Colon (tissue), 2 donors: ENCODE measurements around the gene NELFB.

Experiments used
- FAIRE-seq: peaks from 2 replicates; lab custom pipeline; 2012; peaks lifted over from hg19 to GRCh38; lab: Jason Lieb, UNC
- donor health status: control.
- donor health status: control.

NELFB gene

GRCh38 chr9:137223078-137223970, 31.8 kb upstream of the NELFB start:
- FAIRE-seq: peak; percentile 5

- no peak for FAIRE-seq
These were observed 30.1 kb upstream of the NELFB start, which contains the start of gene CYSRT1 for GRCh38 chr9:137224830-137225694. Gene CYSRT1, plus strand, starts transcription at chr9:137225174. Its CDS starts 448 bp downstream, at chr9:137225622.

DNA sequence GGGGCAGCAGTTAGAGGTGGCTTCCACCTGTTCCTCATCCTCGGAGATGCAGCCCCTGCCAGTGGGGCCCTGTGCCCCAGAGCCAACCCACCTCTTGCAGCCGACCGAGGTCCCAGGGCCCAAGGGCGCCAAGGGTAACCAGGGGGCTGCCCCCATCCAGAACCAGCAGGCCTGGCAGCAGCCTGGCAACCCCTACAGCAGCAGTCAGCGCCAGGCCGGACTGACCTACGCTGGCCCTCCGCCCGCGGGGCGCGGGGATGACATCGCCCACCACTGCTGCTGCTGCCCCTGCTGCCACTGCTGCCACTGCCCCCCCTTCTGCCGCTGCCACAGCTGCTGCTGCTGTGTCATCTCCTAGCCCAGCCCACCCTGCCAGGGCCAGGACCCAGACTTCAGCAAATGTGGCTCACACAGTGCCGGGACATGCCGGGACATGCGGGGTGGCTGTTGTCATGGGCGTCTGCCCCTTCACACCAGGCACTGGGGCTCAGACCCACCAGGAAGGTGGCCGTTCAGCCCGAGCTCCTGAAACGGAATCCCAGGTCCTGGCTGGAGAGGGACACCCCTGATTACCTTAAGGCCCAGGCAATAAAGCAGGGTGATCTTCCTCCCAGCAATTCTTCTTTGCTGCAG, 29.3 kb upstream of the NELFB start:
- no peak for FAIRE-seq

DNA sequence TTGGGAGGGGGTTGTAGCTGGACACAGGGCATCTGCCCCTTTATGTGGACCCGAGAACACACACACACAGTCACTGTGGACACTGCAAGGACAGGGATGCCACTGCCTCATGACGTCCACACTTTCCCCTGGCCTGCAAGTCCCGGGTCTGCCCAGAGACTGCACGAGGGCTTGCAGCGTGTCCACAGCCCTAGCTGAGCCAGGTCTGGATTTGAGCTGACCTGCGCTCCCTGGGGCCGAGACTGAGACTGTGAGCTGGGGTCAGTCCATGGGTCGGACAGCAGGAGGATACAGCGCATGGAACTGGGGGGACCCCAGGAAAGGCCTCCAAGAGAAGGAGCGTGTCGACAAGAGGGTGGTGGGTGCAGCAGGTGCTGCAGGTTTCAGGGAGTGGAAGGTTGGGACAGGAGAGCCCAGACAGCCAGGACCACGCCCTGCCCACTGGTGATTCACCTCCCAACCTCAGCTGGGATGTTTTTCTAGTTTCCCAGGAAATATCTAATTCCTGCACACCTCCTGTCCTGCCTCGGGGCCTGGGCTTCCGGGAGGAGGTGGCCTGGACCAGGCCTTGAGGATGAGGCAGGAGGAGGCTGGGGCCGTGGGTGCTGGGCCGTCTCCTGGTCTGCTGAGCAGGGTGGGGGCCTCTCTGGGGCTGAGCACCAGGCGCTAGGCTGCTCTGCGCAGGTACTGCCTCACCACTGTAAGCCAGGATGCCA, 28.6 kb upstream of the NELFB start:
- no peak for FAIRE-seq

DNA sequence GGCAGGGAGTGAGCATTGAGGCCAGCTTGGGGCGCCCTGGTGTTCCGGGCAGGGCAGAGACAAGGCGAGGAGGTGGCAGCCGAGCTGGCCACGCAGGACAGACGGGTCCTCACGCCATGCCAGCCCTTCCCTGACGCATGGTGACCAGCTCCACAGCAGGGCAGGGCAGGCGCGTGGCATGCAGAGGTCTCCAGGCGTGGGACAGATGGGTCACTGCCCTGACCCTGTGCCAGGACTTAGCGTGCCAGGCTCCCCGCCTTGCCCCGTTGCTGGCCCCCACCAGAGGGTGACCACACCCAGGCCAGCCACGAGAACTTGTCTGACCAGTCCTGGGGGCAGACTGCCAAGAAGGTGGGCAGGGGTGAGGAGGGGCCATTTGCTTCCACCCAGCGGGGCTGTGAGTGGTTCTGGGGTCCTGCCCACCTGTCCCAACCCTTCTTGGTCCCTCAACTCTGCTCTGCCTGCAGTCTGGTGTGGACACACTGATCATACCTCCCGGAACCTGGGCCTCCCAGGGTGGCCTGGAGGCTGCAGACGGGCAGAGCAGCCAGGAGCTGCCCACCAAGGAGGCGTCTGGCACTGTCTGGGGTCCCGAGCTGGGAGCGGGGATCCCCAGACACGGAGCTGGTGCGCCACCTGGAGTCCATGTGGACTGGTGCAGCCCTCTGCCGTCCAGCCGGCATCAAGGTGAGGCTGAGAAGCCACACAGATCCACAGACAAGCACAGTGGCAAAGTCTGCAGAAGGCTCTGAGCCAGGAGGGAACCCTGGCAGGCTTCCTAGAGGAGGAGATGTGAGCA, 27.9 kb upstream of the NELFB start, which contains the start of gene RNF224:
Gene RNF224 (plus strand): TSS at position 449 of the 799 bp plus-strand sequence. CDS start 834 bp downstream, outside the sequence.
- FAIRE-seq: no peak

DNA sequence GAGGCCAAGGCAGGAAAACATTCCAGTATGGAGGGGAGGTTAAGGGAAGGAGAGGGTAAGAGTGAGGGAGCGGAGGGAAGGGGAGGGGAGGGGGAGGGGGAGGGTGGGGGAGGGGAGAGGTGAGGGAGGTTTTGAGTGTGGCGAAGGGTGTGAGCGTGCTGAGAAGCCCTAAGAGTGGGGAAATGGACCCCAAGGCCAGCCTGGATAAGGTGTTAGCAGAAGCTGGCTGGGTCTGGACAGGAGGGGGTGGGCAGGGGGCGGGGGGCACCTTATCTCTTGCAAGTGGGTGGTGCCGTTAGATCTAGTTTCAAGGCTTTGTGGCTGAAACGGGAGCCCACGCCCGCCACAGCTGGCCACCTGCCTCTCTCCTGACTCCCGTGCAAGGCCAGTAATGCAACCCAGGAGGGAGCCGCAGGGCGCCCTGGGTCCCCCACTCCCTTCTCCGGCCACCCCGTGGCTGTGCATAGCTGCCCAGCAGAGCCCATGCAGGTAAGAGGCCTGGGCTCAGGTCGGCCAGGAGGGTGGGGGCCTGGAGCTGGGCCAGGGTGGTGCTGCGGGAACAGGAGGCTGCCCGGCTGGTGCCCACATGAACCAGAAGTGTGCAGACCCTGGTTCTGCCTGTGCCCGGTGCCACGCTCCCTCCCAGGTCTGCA, 27.1 kb upstream of the NELFB start:
- no peak for FAIRE-seq

DNA sequence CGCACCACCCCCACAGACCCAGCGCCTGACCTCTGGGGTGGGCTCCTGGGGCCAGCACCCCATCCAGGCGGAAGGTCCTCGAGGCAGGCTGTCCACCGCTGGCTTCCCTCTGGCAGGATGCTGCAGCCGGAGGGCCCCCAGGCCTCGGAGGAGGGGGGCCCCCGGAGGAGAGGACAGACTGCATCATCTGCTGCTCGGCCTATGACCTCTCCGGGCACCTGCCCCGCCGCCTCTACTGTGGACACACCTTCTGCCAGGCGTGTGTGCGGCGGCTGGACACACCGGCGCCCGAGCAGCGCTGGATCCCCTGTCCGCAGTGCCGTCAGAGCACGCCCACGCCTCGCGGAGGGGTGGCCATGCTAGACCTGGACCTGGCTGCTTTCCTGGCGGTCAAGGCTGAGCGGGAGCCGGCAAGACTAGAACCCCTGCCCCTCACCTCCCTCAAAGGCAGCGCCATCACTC, 26.6 kb upstream of the NELFB start:
- no peak for FAIRE-seq

GRCh38 chr9:137228968-137229896, 25.9 kb upstream of the NELFB start:
- FAIRE-seq: no peak

DNA sequence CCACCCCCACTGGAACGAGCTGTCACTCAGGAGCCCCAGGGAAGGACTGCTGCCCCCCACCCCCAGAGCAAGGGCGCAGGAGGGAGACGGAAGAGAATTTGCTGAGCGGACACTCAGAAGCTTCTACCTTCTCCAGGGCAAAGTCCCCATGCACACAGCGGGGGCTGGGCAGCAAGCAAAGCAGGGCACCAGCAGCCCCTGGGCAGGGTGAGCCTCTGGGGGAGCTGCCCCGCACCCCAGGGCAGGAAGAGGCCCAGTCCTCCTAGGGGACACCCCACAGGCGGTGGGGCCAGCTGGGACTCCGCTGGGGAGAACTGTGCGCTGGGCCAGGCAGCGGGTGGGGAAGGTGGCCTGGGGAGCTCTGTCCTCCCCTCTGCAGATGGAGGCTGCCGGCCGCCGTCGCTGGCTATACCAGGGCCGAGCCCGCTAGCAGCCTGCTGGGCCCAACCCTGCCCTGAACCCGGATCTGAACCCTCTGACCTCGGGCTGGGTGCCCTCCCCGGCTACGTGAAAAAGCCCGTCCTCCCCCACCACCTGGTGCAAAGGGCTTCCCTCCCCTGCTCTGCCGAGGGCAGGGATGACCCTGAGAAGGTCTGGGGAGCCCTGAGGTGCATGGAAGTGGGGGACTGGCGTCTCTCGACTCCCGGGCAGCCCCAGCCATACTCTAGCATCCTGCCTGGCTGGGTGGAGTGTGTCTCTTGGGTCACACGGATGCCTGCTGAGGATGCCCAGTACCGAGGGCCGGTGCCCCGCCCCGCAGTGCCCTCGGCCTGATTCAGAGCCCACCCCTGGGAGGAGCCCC, 25.0 kb upstream of the NELFB start:
- FAIRE-seq: no peak

DNA sequence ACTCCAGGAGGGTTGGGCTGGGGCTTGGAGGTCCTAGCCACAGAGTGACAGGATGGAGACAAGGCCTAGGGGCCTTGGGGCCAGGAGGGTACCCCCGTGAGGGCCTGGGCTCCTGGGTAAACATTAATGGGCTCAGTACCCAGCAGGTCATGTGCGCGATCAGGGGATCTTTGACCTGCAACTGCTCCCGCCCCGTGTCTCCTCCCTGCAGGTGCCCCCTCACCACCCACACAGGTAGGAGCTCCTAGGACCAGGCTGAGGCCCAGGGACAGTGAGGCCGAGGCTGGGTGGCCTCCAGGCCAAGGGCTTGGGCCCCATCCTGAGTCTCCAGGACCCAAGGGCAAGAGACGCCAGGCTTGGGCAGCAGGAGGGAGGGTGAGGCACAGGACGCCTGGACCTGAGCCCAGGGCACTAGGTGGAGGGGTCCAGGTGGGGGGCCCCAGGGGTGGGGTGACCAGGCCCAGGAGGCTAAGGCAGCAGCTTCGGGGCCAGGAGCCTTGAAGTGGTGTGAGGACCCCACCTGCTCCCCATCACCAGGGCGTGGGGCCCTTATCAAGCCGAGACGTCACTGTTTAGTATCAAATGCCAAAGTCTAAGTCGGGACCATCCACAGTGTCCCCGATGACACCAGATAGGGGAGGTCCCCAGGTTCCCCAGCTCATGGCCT, 24.3 kb upstream of the NELFB start, which contains the start of gene SLC34A3:
Gene SLC34A3 (plus strand): TSS at position 197 of the 667 bp plus-strand sequence. CDS start 802 bp downstream, outside the sequence.
- FAIRE-seq: no peak

DNA sequence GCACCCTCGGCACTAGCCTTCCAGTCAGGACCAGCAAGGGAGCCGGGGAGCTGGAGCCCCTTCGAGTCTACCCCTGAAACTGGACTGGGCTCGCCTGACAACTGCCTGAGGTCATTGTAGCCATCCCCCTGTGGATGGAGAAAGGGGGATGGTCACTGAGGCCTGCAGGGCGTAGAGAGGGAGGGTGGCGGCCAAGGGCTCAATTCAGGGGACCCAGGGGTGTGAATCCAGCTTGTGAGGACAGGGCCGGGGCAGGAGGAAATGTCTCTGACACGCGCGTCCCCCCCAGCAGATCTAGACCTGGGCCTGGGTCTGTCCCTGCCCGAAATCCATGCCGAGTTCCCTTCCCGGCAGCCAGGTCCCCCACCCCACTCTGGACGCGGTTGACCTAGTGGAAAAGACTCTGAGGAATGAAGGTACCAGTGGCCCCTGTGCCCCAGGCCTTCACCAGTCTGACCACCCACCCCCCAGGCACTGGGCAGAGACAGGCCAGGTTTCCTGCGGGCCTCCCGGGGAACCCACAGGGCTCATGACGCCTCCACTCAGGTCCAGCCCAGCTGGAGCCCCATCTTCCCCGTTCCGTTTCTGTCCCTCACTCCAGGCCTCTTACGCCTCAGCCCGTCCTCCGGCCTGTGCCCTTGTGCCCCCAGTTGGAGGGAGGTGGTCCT, 23.6 kb upstream of the NELFB start:
- FAIRE-seq: no peak

DNA sequence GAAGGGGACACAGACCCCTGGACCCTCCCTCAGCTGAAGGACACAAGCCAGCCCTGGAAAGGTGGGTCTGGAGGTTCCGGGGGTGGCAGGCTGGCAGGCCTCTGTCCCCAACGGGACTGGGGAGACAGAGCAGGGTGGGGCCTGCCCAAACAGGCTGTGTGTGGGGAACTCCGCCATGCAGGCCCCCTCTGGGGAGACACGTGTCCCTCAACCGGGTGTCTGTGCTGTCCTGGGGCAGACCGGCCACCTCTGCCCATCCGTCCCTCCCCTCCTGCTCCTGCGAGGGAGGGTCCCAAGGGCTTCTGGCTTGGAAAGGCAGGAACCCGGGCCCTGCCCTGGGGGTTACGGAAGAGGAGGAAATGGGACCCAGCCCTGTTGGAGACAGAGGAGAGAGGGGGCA, 23.0 kb upstream of the NELFB start:
- FAIRE-seq: no peak

GRCh38 chr9:137232510-137232909, 22.6 kb upstream of the NELFB start:
- FAIRE-seq: no peak

- FAIRE-seq: no peak
These were observed 21.8 kb upstream of the NELFB start for GRCh38 chr9:137233143-137233980.

- FAIRE-seq: no peak
These were observed 21.0 kb upstream of the NELFB start for GRCh38 chr9:137234055-137234697.
